MM.1S (cell line): ENCODE measurements around the gene LRRC58.

Source experiments
- DNase-seq: peaks from one replicate; pipeline ENCODE4 v3.0.0-alpha.2; 2015
- H2AFZ ChIP-seq: fragments of 300-600 bp; sonication (generic); 2 replicates; pipeline ENCODE4 v1.6.0; 2016; ENCODE audit warnings: antibody characterized with exemption, low read length
- H3F3A ChIP-seq: fragments of 300-600 bp; sonication (generic); 2 replicates; pipeline ENCODE4 v1.6.1; 2016; ENCODE audit warnings: mild to moderate bottlenecking, antibody characterized with exemption, low read length, moderate library complexity, mixed read lengths; ENCODE audit not compliant: insufficient read depth
- H3K27ac ChIP-seq: fragments of 300-600 bp; sonication (generic); 2 replicates; pipeline ENCODE4 v1.5.1; 2016; ENCODE audit warnings: mild to moderate bottlenecking, low read length
- H3K27me3 ChIP-seq: fragments of 300-600 bp; sonication (generic); replicated peaks from 2 replicates; pipeline ENCODE4 v1.6.0; 2016; ENCODE audit warnings: low read length; ENCODE audit not compliant: insufficient read depth
- H3K36me3 ChIP-seq: fragments of 300-600 bp; sonication (generic); replicated peaks from 2 replicates; pipeline ENCODE4 v1.6.1; 2016; ENCODE audit warnings: mild to moderate bottlenecking, low read length, mixed read lengths; ENCODE audit not compliant: insufficient read depth
- H3K4me1 ChIP-seq: fragments of 300-600 bp; sonication (generic); 2 replicates; pipeline ENCODE4 v1.6.1; 2016; ENCODE audit warnings: low read length, mixed read lengths
- H3K4me2 ChIP-seq: fragments of 300-600 bp; sonication (generic); 2 replicates; pipeline ENCODE4 v1.6.0; 2016; ENCODE audit warnings: low read depth, low read length
- H3K4me3 ChIP-seq: fragments of 300-600 bp; sonication (generic); 2 replicates; pipeline ENCODE4 v1.5.1; 2016; ENCODE audit warnings: low read length, mixed read lengths
- H3K79me2 ChIP-seq: fragments of 300-600 bp; sonication (generic); 2 replicates; pipeline ENCODE4 v1.6.1; 2016; ENCODE audit warnings: mixed run types, low read length, mixed read lengths
- H3K9ac ChIP-seq: fragments of 300-600 bp; sonication (generic); 2 replicates; pipeline ENCODE4 v1.6.1; 2016; ENCODE audit warnings: low read length, mixed read lengths
- H3K9me2 ChIP-seq: fragments of 300-600 bp; sonication (generic); replicated peaks from 2 replicates; pipeline ENCODE4 v1.6.1; 2016; ENCODE audit warnings: mild to moderate bottlenecking, low read length, mixed read lengths; ENCODE audit not compliant: insufficient read depth
- H3K9me3 ChIP-seq: fragments of 300-600 bp; sonication (generic); replicated peaks from 2 replicates; pipeline ENCODE4 v1.6.1; 2016; ENCODE audit warnings: mild to moderate bottlenecking, low read length, mixed read lengths; ENCODE audit not compliant: insufficient read depth
- H4K20me1 ChIP-seq: fragments of 300-600 bp; sonication (generic); 2 replicates; pipeline ENCODE4 v1.6.1; 2016; ENCODE audit warnings: mild to moderate bottlenecking, low read length, moderate library complexity, mixed read lengths; ENCODE audit not compliant: insufficient read depth
- CTCF ChIP-seq: fragments of 300-600 bp; sonication (generic); IDR thresholded peaks from 2 replicates; pipeline ENCODE4 v1.5.1; 2016; ENCODE audit warnings: antibody characterized with exemption, low read length, mixed read lengths
- EZH2 ChIP-seq: fragments of 300-600 bp; sonication (generic); optimal IDR thresholded peaks from 2 replicates; pipeline ENCODE3; 2017; ENCODE audit warnings: low read depth, mild to moderate bottlenecking, antibody characterized with exemption, low read length, mixed read lengths
- EZH2phosphoT487 ChIP-seq: fragments of 300-600 bp; sonication (generic); IDR thresholded peaks from 2 replicates; pipeline ENCODE4 v1.6.1; 2018; ENCODE audit warnings: antibody characterized with exemption, low read length

Gene LRRC58

GRCh38 chr3:120344349-120344748 is 4.8 kb downstream of the LRRC58 start:
- TF ChIP-seq EZH2phosphoT487 (no peak), EZH2 (no peak), CTCF (no peak)
- Histone ChIP-seq H3K9ac (no peak overlapping the region), H3K4me2 (no peak overlapping the region), H3K4me1 (peaks cover 30% of the 10 kb centered on the region), H2AFZ (no peak overlapping the region), H3K27me3 (no peaks in the 10 kb centered on the region), H3K27ac (no peak overlapping the region), H3K4me3 (no peak overlapping the region), H3K9me2 (no peaks in the 10 kb centered on the region), H3K9me3 (no peaks in the 10 kb centered on the region), H3K79me2 (peaks cover 96% of the 10 kb centered on the region), H3K36me3 (peaks cover 4% of the 10 kb centered on the region; the same call in 1 of the 2 replicates), H4K20me1 (peaks cover 27% of the 10 kb centered on the region), H3F3A (peaks cover 9% of the 10 kb centered on the region)
- DNase-seq = peak; percentile 17

DNA sequence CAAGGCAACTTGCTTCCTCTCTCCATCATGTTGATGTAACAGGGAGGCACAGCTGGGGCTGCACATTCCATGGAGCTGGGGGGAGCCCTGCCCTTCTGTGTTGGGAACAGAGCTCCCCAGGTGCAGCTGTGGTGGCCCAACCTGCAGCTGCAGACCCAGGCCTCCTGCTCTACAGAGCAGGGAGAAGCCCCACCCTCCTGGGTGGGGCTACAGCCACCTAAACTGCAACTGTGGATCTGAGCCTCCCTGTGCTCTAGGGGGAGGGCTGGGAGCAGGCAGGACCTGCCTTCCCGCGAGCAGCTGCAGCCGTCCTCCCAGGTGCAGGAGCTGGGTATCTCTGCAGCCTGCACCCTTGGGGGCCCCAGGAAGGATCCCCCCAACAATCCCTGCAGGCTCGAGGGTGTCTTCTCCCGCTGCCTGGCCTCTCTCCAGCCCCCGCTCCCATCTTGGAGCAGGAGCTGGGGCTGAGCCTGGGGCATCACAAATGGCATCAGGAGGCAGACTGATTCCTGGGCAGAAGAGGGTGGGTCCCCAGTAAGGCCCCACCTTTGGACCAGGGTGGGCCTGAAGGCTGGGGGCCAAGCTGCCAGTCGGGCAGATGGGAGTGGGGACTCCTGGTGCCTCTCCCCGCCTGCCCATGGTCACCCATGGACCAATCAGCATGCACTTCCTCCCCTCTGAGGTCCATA is 7.4 kb downstream of the LRRC58 start:
- Histone ChIP-seq H4K20me1 (peaks cover 27% of the 10 kb centered on the region), H2AFZ (no peak overlapping the region), H3K4me2 (no peak overlapping the region), H3K9me2 (no peaks in the 10 kb centered on the region), H3K79me2 (peaks cover 100% of the 10 kb centered on the region), H3K4me3 (no peak overlapping the region), H3K9ac (no peak overlapping the region), H3K27me3 (no peaks in the 10 kb centered on the region), H3K27ac (no peak overlapping the region), H3K4me1 (peaks cover 23% of the 10 kb centered on the region), H3K9me3 (no peaks in the 10 kb centered on the region), H3F3A (no peaks in the 10 kb centered on the region; the same call in 1 of the 2 replicates), H3K36me3 (peaks cover 4% of the 10 kb centered on the region; the same call in 1 of the 2 replicates)
- TF ChIP-seq CTCF (no peak), EZH2phosphoT487 (no peak), EZH2 (no peak)
- no peak for DNase-seq

DNA sequence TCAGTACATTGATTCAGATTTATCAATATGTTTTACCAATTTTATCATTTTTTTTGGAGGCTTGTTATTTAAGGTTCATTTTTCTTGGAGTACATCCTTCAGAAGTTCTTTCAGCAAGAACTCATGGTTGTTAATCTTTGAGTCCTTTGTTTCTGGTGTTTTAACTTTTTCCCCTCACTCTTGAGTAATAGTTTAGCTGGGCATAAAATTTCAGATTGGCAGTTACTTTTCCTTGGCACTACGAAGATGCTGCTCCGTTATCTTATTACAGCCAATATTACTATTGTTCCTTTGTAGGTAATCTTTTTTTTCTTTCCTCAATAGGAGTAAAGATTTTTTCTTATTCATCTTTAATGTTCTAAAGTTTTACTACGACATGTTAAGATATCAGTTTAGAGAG is 9.8 kb downstream of the LRRC58 start:
- no peak for TF ChIP-seq CTCF
- TF ChIP-seq EZH2phosphoT487 = no peak
- TF ChIP-seq EZH2 = no peak
- no peak overlapping the region for H3K4me2 ChIP-seq
- H3K79me2 ChIP-seq = peaks cover 98% of the 10 kb centered on the region
- peaks cover 3% of the 10 kb centered on the region; the same call in 1 of the 2 replicates for H3F3A ChIP-seq
- H3K36me3 ChIP-seq = peaks cover 16% of the 10 kb centered on the region; the same call in 1 of the 2 replicates
- no peaks in the 10 kb centered on the region for H3K27me3 ChIP-seq
- peaks cover 27% of the 10 kb centered on the region for H4K20me1 ChIP-seq
- H3K9me3 ChIP-seq = no peaks in the 10 kb centered on the region
- no peak for DNase-seq
- no peak overlapping the region for H3K9ac ChIP-seq
- H3K4me1 ChIP-seq = peaks cover 4% of the 10 kb centered on the region
- no peak overlapping the region for H3K27ac ChIP-seq
- no peak overlapping the region for H3K4me3 ChIP-seq
- no peak overlapping the region for H2AFZ ChIP-seq
- no peaks in the 10 kb centered on the region for H3K9me2 ChIP-seq
